Duodenal mucosa (tissue), 2 donors: Measurements from ENCODE around the gene HECTD1.
"Not testable (repeated sequence)": the region's sequence is repeated elsewhere in the genome, so short reads cannot be mapped to it uniquely, and the experiment has no call there.

Experiments used
- H3K27ac ChIP-seq: one replicate; pipeline ENCODE4 v1.7.0; 2013; ENCODE audit warnings: low read depth, low read length
- H3K27me3 ChIP-seq, 2 donors: one replicate each; pipeline ENCODE4 v1.7.0; 2013; ENCODE audit warnings: low read length in 2 of 2, control low read depth in 1 of 2; ENCODE audit not compliant: insufficient read depth in 2 of 2, control insufficient read depth in 1 of 2
- H3K36me3 ChIP-seq, 2 donors: one replicate each; pipeline ENCODE4 v1.7.0; 2013; ENCODE audit warnings: low read length in 2 of 2, control low read depth in 1 of 2; ENCODE audit not compliant: insufficient read depth in 2 of 2, control insufficient read depth in 1 of 2
- H3K4me1 ChIP-seq, 2 donors: one replicate each; pipeline ENCODE4 v1.7.0; 2013; ENCODE audit warnings: low read length in 2 of 2, control low read depth in 1 of 2; ENCODE audit not compliant: insufficient read depth in 2 of 2, control insufficient read depth in 1 of 2
- H3K4me3 ChIP-seq, 2 donors: one replicate each; pipeline ENCODE4 v1.7.0; 2013; ENCODE audit warnings: low read length in 2 of 2, low read depth in 1 of 2
- H3K9ac ChIP-seq, 2 donors: one replicate each; pipeline ENCODE4 v1.7.0; 2013; ENCODE audit warnings: low read length in 2 of 2, low read depth in 1 of 2
- H3K9me3 ChIP-seq, 2 donors: one replicate each; pipeline ENCODE4 v1.7.0; 2013; ENCODE audit warnings: low read length in 2 of 2, control low read depth in 1 of 2; ENCODE audit not compliant: control insufficient read depth in 1 of 2

HECTD1 gene

DNA sequence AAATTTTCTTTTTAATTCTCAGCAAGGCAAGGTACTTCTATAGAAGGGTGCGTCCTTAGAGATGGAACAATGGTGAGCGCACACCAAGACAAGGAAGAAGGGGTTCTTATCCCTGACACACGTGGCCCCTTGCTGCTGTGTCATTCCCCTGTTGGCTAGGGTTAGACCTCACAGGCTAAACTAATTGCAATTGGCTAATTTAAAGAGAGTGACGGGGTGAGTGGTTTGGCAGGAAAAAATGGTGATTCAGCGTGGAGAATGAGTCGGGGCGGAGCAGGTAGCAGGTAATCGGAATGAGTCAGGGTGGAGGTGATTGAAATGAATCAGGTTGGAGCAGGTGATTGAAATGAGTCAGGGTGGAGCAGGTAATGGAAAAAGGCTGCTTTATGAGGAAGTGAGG is 36.3 kb upstream of the HECTD1 start:
- Histone ChIP-seq H3K27me3 (no peaks in the 10 kb centered on the region), H3K9me3 (no peaks in the 10 kb centered on the region), H3K36me3 (no peaks in the 10 kb centered on the region), H3K27ac (no peak overlapping the region), H3K4me1 (peaks cover 5 to 8% of the 10 kb centered on the region in 2 donors), H3K9ac (no peak overlapping the region), H3K4me3 (no peak overlapping the region)

DNA sequence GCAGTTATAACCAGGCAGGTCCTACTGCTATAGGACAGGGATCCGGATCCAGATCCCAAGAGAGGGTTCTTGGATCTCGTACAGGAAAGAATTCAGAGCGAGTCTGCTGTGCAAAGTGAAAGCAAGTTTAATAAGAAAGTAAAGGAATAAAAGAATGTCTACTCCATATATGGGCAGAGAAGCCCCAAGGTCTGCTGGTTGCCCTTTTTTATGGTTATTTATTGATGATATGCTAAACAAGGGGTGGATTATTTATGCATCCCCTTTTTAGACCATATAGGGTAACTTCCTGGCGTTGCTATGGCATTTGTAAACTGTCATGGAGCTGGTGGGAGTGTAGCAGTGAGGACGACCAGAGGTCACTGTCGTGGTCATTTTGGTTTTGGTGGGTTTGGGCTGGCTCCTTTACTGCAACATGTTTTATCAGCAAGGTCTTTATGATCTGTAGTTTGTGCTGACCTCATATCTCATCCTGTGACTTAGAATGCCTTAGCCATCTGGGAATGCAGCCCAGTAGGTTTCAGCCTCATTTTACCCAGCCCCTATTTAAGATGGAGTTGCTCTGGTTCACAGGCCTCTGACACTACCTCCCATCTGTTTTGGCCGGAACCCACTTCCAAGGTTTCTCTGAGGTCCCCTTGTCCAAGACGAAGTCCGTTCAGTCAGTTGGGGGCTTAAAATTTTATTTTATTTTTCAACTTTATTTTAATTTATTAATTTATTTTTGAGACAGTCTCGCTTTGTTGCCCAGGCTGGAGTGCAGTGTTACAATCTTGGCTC is 34.8 kb upstream of the HECTD1 start:
- not testable (repeated sequence) for H3K9me3 ChIP-seq, H3K27ac ChIP-seq, H3K27me3 ChIP-seq, H3K36me3 ChIP-seq, H3K4me1 ChIP-seq, H3K4me3 ChIP-seq, H3K9ac ChIP-seq

DNA sequence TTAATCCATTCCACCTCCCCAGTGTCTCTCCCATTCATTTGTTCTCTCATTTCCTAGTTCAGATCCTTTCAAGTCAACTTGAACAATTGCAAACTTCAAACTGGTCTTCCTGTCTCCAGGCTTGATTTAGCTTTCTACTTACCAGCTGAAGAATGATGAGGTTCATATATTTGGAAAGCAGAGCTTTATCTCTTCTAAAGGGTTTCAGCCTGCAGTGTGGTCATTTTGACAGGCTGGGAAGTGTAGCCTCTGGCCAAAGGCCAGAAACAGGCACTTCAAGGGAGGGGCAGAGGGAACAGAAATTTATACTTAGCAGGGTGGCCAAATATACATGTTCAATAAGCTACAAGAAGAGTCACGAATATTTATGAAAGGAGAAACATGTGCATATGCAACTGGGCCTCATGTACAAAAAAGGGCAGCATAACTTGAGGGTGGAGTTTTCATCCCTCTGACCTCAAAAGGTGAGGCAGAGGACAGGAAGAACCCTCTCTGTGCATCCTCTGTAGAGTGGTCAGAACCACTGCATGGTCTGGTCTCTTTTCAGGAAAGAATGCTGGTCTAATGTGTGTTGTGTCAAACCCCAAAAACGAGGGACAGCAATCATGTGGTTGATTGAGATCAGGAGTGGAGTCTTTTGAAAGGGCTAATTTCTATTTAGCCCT is 34.0 kb upstream of the HECTD1 start:
- Histone ChIP-seq H3K27ac (no peak overlapping the region), H3K27me3 (no peaks in the 10 kb centered on the region), H3K9me3 (no peaks in the 10 kb centered on the region), H3K9ac (no peak overlapping the region), H3K4me3 (no peak overlapping the region), H3K36me3 (no peaks in the 10 kb centered on the region), H3K4me1 (peaks cover 5 to 8% of the 10 kb centered on the region in 2 donors)

GRCh38 chr14:31239741-31240140 is 32.1 kb upstream of the HECTD1 start:
- peaks cover 5 to 8% of the 10 kb centered on the region in 2 donors for H3K4me1 ChIP-seq
- H3K36me3 ChIP-seq: no peaks in the 10 kb centered on the region
- H3K27me3 ChIP-seq: no peaks in the 10 kb centered on the region
- no peak overlapping the region for H3K9ac ChIP-seq
- H3K9me3 ChIP-seq: no peaks in the 10 kb centered on the region
- H3K4me3 ChIP-seq: no peak overlapping the region
- no peak overlapping the region for H3K27ac ChIP-seq

DNA sequence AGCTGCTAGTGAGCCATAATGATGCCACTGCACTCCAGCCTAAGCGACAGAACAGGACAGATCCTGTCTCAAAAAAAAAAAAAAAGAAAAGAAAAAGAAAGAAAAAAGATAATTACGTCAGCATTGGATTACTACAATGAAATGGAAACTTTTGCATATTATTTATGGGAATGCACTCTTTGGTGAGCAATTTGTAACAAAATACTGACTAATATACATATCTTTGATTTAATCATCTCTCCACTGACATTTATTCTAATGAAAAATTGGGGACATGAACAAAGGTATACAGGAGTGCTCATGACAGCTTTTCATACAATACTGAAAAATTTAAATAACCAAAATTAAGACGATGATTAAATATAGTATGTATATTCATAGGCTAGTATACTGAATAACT is 27.9 kb upstream of the HECTD1 start:
- no peaks in the 10 kb centered on the region for H3K27me3 ChIP-seq
- H3K36me3 ChIP-seq: no peaks in the 10 kb centered on the region
- no peak overlapping the region for H3K9ac ChIP-seq
- H3K27ac ChIP-seq: no peak overlapping the region
- H3K9me3 ChIP-seq: no peaks in the 10 kb centered on the region
- peaks cover 7 to 8% of the 10 kb centered on the region in 2 donors for H3K4me1 ChIP-seq
- H3K4me3 ChIP-seq: no peak overlapping the region

DNA sequence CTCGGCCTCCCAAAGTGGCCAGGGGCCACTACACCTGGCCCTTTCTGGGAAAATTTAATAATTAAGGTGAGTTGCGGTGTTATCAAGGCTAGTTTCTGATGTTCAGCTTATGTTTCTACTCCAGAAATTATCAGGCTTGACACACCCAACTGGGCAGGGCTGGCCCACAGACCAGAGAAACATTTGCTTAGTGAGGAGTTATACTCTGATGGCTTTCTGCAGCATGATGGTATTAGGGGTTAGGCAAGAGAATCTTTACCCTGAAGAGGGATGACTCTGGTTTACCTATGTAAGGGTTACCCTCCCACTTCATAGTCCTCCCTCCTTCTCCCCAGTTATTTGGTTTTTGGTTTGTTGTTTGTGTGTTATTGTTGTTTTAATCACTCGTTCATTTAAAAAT is 24.5 kb upstream of the HECTD1 start:
- Histone ChIP-seq H3K27me3 (no peaks in the 10 kb centered on the region), H3K27ac (peak overlapping the region; percentile 11), H3K9me3 (no peaks in the 10 kb centered on the region), H3K9ac (peak overlapping the region in 1 of 2 donors; percentile 12), H3K4me3 (no peak overlapping the region), H3K4me1 (peaks cover 13 to 18% of the 10 kb centered on the region in 2 donors), H3K36me3 (no peaks in the 10 kb centered on the region)

DNA sequence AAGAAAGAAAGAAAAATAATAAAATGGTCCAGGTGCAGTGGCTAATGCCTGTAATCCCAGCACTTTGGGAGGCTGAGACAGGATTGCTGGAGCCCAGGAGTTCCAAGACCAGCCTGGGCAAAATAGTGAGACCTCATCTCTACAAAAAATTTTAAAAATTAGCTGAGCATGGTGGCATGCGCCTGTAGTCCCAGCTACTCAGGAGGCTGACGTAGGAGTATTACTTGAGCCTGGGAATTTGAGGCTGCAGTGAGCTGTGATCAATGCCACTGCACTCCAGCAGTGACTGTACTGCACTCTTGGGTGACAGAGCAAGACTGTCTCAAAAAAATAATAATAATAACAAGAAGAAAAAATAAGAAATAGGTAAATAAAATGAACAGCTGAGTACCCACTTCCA is 23.7 kb upstream of the HECTD1 start:
- not testable (repeated sequence) for H3K4me3 ChIP-seq, H3K9me3 ChIP-seq, H3K27me3 ChIP-seq, H3K9ac ChIP-seq, H3K27ac ChIP-seq, H3K36me3 ChIP-seq
- peaks cover 13 to 18% of the 10 kb centered on the region in 2 donors for H3K4me1 ChIP-seq

DNA sequence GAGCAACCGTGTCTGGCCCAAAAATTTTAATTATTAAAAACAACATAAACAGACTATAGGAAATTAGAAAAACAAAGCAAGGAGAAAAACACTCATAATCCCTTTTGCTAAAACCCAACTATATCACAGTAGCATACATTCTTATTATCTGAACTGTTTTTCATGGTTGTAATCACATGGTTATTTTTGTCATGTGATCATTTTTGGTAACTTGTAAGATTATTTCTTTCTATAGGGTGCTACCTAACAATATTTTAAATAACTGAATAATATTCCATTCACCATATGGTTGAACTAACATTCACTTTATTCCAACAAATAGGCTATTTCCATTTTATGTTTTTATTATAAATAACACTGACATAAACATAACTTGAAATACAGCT is 23.0 kb upstream of the HECTD1 start:
- Histone ChIP-seq H3K9ac (no peak overlapping the region), H3K27me3 (no peaks in the 10 kb centered on the region), H3K36me3 (no peaks in the 10 kb centered on the region), H3K9me3 (no peaks in the 10 kb centered on the region), H3K4me1 (peaks cover 13 to 18% of the 10 kb centered on the region in 2 donors), H3K4me3 (no peak overlapping the region), H3K27ac (no peak overlapping the region)

- Histone ChIP-seq H3K4me3 (peak overlapping the region; percentile 25 to 37), H3K9ac (peak overlapping the region; percentile 20), H3K4me1 (peaks cover 13 to 18% of the 10 kb centered on the region in 2 donors), H3K36me3 (no peaks in the 10 kb centered on the region), H3K27ac (no peak overlapping the region), H3K9me3 (no peaks in the 10 kb centered on the region), H3K27me3 (no peaks in the 10 kb centered on the region)
These were observed 22.3 kb upstream of the HECTD1 start for GRCh38 chr14:31229638-31230572.

DNA sequence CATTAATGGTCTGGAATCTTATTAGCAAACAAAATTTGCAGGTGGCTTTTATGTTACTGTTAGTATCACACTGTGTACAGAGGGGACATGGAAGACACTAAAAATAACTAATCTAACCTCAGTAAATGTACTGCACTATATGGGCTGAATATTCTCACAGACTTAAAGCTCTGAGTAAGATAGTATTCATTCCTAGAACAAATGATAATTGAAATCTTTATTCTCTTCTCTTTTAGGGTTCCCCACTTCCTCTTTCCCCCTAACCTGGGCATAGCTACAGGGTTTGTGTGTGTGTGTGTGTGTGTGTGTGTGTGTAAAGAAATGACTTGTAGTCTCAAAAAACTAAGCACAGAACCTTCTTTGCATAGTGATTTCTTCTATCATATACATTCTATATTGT is 21.4 kb upstream of the HECTD1 start:
- Histone ChIP-seq H3K36me3 (no peaks in the 10 kb centered on the region), H3K27me3 (no peaks in the 10 kb centered on the region), H3K4me3 (no peak overlapping the region), H3K9ac (peak overlapping the region in 1 of 2 donors; percentile 52), H3K27ac (peak overlapping the region; percentile 67), H3K4me1 (peaks cover 13 to 18% of the 10 kb centered on the region in 2 donors), H3K9me3 (no peaks in the 10 kb centered on the region)
